Limb (tissue), 2 donors: Measurements from ENCODE around the gene TMEM234.

ENCODE experiments used
- DNase-seq, 2 donors: peaks; one replicate each; pipeline ENCODE4 v3.0.0-alpha.2; 2016; ENCODE audit errors: extremely low spot score in 2 of 2

Gene TMEM234

DNA sequence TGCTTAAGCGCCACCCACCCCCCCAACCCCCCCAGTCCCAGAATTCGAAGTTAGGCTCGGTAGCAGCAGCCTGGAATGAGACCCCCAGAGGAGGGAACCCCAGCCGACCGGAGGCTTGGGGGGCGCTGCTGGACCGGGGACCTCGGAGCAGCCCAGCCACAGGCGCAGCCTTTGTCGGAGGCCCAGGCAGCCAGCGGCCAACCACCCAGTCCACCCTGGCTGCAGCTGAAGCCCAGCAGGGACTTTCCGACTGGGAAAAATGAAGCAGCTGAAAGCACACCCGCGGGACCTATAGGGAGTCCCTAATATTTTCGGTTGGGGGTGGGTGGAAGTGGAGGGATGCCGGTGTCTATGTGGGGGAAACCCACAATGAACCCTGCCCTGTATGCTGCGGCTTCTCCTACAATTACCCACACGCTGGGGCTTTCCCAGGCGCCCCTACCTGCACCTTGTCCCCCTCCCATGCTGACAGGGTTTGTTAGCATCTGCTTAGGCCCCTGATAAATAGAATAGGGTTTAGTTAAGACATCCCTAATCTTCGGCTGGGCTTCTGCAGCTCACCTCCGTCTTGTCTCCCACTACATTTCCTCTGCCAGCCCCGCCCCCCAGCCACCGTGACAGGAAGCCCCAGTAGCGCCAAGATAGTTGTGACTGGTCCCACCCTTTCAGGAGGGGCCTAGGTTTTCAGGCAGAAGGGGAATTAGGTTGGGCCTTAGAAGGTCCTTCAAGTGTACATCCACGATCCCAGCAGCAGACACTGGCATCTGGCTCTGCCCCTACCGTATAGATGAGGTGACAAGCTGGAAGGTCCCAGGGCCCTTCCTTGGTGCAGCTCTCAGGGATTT is 20.9 kb downstream of the TMEM234 start:
- peak; percentile 38 to 75 for DNase-seq

DNA sequence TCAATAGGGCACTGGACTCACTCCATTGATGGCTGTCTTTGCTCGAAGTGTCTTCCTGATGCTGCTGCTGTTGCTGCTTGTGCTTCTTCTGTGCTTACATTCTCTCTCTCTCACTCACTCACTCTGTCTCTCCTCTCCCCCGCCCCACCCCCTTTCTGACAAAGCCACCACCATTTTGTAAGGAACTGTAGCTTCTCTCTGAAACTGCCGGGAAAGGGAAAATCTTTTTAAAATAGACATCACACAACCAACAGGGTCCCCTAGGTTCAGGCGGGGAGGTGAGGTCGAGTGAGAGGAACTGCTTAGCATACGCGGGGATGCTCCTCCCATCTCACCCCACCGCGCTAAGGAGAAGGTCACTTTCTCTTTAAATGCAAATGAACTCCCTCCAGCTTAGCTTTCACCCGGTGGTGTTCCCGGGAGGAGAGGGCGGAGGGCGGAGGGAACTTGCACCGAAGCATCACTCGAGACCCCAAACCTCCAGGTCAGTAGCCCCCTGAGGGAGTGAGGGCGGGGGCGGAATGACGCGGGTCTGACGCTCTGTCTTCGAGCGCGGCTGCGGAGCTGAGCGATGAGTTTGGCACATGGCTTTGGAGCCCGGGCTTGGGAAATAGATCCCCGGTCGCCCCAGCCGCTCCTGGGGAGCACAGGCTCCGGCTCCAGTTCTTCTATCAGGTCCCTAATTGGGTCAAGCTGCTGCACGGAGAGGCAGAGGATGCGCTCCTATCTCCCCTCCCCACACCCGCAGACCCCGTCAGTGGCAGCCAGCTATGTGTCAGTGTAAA is 21.7 kb downstream of the TMEM234 start, which contains the start of gene CCDC28B:
TSS of gene CCDC28B (plus strand) at position 370 of the 785 bp plus-strand sequence. CDS start 1,341 bp downstream, outside the sequence.
- peak; percentile 55 to 88 for DNase-seq

DNA sequence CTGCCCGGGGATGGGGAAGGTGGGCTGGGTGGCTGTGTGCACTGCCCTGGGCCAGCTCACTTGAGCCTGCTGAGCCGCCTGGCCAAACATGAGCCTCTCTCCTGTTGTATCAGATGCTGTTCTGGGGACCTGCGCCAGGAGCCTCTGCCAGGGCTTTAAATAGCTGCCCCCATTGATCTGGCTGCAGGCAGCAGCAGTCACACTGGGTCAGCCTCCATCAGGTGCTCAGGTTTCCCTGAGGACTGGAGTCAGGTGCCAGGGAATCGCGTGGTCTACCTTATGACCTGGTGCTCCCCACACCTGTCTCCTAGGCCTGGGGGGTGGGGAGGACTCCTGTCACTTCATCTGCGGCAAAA is 22.5 kb downstream of the TMEM234 start:
- peak in 1 of 2 donors; percentile 48 for DNase-seq

DNA sequence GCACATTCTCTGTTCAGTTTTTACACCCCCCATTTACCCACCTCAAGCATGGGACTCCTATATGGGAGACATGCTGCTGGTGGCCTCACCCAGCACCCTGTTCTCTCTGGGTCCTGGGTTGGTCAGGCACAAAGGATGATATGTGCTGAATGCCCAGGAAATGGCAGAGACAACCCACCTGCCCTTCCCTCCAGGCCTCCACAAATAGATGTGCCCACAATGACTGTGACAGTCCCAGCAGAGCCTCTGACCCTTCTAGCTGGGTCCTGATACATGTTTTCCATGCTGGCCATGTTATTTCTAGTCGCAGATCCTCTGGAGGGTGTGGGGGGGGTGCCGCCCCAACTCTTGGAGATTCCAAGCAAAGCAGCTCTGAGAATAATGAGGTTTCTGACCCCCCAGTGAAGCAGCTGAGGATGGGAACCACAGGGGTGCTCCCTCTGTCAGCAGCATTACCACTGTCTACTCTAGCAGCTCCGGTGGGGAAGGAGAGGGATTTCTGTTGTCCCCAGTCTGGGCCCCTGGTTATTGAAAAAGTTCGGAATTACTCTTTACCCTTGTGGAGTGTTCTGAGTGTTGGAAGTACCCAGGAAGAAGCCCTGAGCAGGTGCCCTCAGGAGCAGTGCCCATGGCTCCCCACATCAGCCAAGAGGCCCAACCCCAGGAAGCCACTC is 23.0 kb downstream of the TMEM234 start:
- peak in 1 of 2 donors; percentile 27 for DNase-seq

DNA sequence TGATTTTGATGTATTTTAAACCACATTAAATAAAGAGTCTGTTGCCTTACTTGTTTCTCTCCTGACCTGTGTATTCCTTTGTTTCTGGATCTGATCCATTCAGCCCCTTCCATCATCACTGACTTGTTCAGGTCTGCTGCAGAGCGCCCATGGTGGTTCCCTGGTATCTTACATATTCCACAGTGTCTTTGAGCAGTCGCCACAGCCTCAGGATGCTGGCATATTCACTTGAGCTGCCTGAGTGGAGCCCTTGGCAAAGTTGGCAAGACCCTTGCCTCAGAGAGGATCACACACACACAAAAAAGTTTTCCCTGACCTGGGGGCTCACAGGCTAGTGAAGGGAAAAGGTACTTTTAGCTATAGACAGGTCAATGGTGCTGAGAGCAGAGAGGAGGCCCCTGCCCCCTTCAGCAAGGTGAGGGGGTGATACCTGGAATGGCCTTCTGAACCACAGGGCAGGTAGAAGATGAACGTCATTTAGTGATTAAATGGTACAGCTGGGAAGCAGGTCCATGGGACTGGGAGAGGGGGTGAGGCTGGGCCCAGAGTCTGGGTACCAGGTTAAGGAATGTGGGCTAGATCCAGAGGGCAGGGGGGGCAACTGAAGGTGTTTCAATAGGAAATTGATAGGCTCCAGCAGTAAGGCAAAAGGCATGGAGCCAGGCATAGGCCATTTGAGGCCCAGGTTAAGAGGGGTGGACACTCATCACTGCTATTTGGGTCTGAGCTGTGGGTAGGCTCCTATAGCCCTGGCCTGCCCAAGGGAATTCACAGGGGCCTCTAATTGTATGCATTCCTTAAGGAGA is 23.7 kb downstream of the TMEM234 start:
- no peak for DNase-seq

DNA sequence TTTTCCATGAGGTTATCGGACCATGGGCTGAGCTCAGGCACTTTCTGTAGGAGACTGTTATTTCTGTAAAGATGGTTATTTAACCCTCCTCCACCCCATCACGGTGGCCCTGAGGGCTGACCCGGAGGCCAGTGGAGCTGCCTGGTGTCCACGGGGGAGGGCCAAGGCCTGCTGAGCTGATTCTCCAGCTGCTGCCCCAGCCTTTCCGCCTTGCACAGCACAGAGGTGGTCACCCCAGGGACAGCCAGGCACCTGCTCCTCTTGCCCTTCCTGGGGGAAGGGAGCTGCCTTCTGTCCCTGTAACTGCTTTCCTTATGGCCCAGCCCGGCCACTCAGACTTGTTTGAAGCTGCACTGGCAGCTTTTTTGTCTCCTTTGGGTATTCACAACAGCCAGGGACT is 24.3 kb downstream of the TMEM234 start:
- peak in 1 of 2 donors; percentile 35 for DNase-seq

DNA sequence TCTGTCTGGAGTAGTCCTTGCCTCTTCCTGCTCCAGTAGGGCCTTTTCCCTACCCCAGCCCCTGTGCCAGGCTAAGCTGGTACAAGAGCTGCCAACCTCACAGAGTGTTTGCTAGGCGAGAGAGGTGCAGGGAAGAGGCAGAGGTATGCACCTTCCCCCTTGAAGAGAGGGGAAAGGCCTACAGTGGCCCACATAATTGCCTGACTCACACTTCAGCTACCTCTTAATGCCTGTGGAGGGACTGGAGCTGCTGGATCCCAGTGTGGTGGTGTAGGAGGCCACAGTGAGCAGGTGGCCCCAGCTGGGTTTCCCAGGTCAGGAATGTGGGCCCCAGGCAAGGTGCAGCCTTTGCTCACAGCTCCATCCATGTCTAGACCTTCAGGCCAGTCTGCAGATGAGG is 25.1 kb downstream of the TMEM234 start:
- peak in 1 of 2 donors; percentile 27 for DNase-seq

DNA sequence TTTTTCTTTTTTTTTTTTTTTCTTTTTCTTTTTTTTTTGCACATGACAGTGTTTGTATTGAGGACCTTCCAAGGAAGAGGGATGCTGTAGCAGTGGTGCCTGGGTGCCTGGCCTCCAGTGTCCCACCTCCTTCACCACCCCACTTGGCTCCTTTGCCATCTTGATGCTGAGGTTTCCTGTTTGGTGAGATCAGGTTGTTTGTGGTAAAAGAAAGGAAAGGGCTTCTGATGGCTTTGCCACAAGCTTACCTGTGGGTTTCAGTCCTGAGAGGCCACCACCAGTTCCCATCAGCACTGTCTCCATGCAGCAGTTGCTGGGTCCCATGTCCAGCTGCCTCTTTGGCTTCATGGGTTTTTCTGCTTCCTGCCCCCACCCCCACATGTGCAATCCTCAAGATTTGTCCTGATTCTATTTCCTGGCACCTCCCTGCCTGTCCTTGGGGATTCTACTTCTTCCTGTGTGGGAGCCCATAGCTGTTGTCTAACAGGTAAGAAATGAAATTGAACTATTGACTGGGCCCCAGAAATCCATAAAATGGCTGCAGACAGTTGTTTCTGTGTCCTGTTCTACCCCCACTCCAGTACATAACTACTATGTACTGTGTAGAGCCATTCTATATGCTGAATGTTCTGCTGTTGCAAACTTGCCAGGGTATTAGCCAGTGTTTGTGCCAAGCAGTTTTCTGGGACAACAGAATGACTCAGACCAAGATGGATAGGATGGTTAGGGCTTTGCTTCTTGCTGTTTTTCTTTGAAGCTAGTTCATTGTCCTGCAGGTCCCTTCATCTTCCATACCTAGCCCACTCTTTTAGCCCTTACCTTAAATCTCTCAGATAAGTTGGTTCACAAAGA is 26.0 kb downstream of the TMEM234 start:
- no peak for DNase-seq

DNA sequence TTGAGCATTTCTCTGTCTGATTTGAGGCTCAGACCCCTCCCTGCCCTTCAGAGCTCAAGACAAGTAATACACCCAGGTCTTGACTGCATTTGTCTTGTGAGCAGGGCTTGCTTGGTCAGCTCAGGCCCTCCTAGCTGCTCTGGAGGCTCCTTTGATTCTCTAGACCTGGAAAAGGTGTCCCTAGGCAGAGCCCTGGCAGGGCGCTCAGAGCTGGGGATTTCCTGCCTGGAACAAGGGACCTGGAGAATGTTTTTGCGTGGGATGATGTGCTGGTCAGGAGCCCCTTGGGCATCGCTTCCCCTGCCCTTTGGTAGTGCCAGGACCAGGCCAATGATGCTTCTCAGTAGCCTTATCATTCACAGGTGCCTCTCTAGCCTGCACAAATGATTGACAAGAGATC is 26.6 kb downstream of the TMEM234 start:
- no peak for DNase-seq

DNA sequence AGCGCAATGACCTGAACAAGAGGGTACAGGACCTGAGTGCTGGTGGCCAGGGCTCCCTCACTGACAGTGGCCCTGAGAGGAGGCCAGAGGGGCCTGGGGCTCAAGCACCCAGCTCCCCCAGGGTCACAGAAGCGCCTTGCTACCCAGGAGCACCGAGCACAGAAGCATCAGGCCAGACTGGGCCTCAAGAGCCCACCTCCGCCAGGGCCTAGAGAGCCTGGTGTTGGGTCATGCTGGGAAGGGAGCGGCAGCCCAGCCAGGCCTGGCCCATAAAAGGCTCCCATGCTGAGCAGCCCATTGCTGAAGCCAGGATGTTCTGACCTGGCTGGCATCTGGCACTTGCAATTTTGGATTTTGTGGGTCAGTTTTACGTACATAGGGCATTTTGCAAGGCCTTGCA is 27.2 kb downstream of the TMEM234 start:
- no peak for DNase-seq

DNA sequence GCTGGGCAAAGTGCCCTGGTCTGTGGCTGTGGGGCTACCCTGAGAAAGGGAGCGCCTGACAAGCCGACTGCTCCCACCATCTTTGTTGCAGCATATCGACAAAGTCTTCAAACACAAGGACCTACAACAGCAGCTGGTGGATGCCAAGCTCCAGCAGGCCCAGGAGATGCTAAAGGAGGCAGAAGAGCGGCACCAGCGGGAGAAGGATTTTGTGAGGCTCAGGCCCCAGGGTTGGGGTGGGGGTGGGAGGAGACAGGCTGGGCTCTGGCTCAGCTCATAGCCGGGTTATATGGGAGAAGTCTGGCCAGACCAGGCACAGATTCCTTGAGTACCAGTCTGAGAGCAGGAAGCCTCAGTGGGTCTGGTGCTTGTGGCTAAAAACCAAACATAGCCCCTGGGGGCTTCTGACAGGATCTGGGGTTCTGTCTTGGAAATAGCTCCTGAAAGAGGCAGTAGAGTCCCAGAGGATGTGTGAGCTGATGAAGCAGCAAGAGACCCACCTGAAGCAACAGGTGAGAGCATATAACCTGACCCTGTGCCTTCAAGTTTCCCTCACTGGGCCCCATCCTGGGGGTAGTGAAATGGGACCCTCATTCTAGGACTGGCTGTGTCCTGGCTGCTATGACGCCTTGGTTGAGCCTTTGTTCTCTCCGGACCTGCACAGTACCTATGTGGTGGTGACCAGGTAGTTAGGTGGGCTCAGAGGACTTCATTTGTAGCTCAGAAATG is 29.8 kb downstream of the TMEM234 start:
- DNase-seq: no peak

DNA sequence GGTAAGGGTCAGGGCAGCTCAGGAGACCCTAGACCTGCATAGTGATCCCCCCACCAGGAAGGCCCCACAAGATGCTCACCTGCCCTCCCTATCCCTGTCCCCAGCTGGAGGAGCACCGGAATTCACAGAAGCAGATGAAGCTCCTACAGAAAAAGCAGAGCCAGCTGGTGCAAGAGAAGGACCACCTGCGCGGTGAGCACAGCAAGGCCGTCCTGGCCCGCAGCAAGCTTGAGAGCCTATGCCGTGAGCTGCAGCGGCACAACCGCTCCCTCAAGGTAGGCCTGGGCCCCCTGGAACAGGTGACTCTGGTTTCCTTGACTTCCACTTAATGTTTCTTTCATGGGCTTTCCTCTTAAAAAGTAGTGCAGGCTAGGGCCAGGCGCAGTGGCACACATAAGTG is 34.3 kb downstream of the TMEM234 start:
- DNase-seq: no peak

DNA sequence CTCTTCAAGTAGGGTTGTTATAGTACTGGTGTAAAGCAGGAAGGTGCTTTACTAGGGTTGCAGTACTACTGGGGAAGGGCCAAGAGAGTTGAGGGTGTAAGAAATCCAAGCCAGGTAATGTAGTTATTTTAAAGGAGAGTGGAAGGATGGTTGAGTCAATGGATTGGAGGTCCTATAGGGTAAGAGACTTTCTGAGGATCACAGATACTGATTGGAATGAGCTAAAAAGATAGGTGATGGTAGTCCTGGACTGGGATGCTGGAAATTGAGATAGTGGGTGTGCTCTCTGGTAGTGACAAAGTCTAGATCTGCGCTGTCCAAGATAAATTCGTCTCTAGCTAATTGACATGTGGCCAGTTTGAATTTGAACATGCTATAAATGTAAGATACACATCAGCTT is 35.7 kb downstream of the TMEM234 start:
- DNase-seq: no peak

DNA sequence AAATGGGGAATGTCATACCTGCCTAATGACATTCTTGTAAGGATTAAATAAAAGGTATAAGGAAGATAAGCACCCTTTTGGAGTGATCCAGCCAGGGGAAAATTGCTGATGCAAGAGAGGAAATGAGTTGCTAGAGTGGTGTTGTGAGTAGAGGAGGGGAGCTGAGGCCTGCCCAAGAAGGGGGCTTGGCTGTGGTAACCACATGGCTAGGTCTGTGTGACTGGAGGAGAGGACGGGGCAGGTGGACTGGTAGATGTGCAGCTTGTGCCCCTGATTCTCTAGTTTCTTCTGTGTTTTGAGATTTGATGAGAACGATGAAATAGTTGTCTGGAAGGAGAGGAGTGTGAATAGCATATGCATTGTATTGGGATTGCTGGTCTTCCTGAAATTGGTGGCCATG is 36.1 kb downstream of the TMEM234 start:
- DNase-seq: no peak

DNA sequence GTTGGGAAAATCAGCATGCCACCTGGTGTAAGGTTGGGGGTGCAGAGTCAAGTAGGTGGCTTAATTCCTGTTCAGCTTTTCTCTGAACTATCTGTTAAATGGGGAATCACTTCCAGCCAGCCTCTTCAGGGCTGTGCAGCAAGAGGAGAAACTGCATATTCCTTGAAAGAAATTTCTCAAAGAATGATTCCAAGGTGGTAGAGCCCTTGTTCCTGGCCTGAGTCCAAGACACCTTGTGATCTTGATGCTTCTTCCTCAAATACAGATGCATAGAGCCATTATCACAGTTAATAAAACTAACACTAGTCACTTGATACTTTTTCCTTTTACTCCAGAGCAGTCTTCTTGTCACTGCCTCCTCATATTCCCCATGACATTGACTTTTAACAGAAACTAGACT is 37.5 kb downstream of the TMEM234 start:
- DNase-seq: no peak

DNA sequence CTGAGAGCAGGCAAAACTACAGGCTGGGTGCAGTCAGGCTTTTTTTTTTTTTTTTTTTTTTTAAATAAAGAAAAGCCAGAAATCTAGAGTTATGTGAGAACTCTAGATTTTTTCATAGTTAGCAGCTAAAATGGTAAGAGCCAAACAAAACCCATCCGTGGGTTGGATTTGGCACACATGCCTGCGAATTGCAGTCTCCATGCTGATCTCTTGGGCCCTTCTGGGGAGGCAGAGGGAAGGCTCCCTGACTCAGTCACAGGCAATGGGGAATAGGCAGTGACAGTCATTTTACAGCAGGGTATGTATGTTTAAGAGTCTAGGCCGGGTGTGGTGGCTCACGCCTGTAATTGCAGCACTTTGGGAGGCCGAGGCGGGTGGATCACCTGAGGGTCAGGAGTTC is 40.1 kb downstream of the TMEM234 start:
- no peak for DNase-seq

DNA sequence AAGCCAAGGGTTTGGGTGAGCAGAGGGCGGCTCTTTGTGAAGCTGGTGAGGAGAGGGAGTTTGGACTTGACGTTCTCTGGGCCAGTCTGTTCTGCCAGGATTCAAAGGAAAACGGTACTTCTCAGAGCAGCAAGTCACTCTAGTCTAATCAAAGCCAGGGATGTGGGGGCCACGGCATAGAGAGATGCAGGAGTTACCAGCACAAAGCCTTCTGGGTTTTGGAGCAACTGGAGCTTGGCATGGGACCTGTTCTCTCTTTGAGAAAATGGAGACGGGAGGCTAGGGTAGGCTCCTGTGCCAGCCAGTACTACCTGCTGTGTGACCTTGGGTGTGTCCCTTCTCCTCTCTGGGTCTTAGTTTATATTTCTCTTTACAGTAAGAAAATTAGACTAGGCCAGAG is 40.6 kb downstream of the TMEM234 start:
- no peak for DNase-seq

DNA sequence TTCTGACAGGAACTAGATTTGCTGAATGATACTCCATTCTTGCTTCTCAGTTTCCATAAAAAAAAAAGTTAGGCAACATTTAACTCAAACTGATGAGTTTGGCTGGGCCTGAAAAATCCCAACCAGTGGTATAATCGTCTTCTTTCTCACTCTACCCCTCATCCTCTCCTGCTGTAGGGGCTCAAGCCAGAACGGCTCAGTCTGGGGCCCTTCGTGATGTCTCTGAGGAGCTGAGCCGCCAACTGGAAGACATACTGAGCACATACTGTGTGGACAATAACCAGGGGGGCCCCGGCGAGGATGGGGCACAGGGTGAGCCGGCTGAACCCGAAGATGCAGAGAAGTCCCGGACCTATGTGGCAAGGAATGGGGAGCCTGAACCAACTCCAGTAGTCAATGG is 41.1 kb downstream of the TMEM234 start:
- no peak for DNase-seq

DNA sequence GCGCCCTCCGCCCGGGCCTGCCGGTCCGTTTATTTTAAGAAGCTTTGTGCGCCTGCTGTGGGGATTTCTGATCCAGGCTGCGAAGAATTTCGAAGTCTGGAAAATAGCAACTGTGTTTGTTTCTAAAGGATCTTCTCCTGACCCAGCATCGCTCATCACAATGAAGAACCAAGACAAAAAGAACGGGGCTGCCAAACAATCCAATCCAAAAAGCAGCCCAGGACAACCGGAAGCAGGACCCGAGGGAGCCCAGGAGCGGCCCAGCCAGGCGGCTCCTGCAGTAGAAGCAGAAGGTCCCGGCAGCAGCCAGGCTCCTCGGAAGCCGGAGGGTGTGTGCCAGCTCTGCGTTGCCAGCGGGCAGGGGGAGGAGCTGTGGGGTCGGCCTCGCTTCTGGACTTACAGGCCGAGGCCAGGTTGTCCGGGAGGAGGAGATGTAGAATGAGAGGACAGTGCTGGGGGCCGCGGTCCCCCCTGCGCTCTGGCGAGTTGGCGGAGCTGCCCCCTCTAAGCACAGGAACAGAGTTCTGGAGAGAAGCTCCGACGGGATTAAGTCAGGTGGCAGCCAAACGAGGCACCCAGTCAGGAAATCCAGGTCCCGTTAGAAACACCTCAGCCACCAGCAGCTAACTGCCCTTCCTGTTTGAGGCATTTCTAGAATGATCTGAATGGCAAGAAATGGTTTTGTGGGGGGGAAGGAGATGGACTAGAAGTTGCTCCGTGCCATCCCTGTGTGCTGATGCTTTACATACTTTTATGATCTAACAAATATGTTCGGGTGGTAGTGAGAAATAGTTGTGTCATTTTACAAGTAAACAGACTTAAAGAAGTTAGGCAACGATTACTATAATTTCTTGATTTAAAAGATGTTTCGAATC is 41.7 kb downstream of the TMEM234 start:
- peak; percentile 21 to 72 for DNase-seq
